HepG2 (cell line): ENCODE results near the gene RTEL1. TPM values are rescaled to one million over a fixed set of nuclear protein-coding genes. Genes with fewer than 3 reads are reported as not detected.

Experiments
- BHLHE40 ChIP-seq: IDR thresholded peaks from 2 replicates; pipeline ENCODE4 v1.6.1; 2011; ENCODE audit warnings: low read length, improper control_type of control experiment
- FOXK2 ChIP-seq: fragments of 450-650 bp; IDR thresholded peaks from 2 replicates; pipeline ENCODE4 v1.6.1; 2016
- HIVEP1 ChIP-seq: sonication (generic); formaldehyde crosslinking; IDR thresholded peaks from 2 replicates; pipeline ENCODE4 v1.4.0; 2020; ENCODE audit warnings: mild to moderate bottlenecking, missing genetic modification reagents
- HMG20B ChIP-seq: conservative IDR thresholded peaks from 2 replicates; pipeline ENCODE4 v1.6.1; 2016; ENCODE audit warnings: missing genetic modification reagents, missing compliant biosample characterization
- KDM1A ChIP-seq: IDR thresholded peaks from 2 replicates; pipeline ENCODE4 v1.6.1; 2016; ENCODE audit warnings: missing compliant biosample characterization
- KDM2A ChIP-seq: sonication (generic); formaldehyde crosslinking; IDR thresholded peaks from 2 replicates; pipeline ENCODE4 v1.4.0; 2020; ENCODE audit warnings: low read depth, missing genetic modification reagents, borderline replicate concordance
- KLF9 ChIP-seq: IDR thresholded peaks from 2 replicates; pipeline ENCODE4 v1.6.1; 2016; ENCODE audit warnings: low read depth
- NKX3-1 ChIP-seq: sonication (generic); formaldehyde crosslinking; IDR thresholded peaks from 2 replicates; pipeline ENCODE4 v1.5.0; 2020; ENCODE audit warnings: missing genetic modification reagents
- SKIL ChIP-seq: sonication (generic); formaldehyde crosslinking; IDR thresholded peaks from 2 replicates; pipeline ENCODE4 v1.8.0; 2022; ENCODE audit warnings: missing genetic modification reagents, mild to moderate bottlenecking, moderate library complexity, borderline replicate concordance
- SNAI1 ChIP-seq: sonication (generic); formaldehyde crosslinking; IDR thresholded peaks from 2 replicates; pipeline ENCODE4 v1.5.0; 2020; ENCODE audit warnings: mild to moderate bottlenecking, missing genetic modification reagents, borderline replicate concordance
- YEATS4 ChIP-seq: sonication (generic); formaldehyde crosslinking; IDR thresholded peaks from 2 replicates; pipeline ENCODE4 v1.4.0; 2020; ENCODE audit warnings: missing genetic modification reagents, borderline replicate concordance
- ZBTB46 ChIP-seq: sonication (generic); formaldehyde crosslinking; IDR thresholded peaks from 2 replicates; pipeline ENCODE4 v1.4.0; 2020; ENCODE audit warnings: mild to moderate bottlenecking, missing genetic modification reagents, borderline replicate concordance
- ZFP82 ChIP-seq: sonication (generic); formaldehyde crosslinking; IDR thresholded peaks from 2 replicates; pipeline ENCODE4 v1.5.1; 2020; ENCODE audit warnings: mild to moderate bottlenecking, missing genetic modification reagents, borderline replicate concordance
- ZHX1 ChIP-seq: sonication (generic); formaldehyde crosslinking; IDR thresholded peaks from 2 replicates; pipeline ENCODE4 v1.8.1; 2022; ENCODE audit warnings: low read depth, mild to moderate bottlenecking, missing genetic modification reagents
- ZNF20 ChIP-seq: sonication (generic); formaldehyde crosslinking; IDR thresholded peaks from 2 replicates; pipeline ENCODE4 v1.4.0; 2020; ENCODE audit warnings: mild to moderate bottlenecking, moderate library complexity, missing genetic modification reagents
- ZNF432 ChIP-seq: sonication (generic); formaldehyde crosslinking; IDR thresholded peaks from 2 replicates; pipeline ENCODE4 v1.5.0; 2020; ENCODE audit warnings: missing genetic modification reagents, mild to moderate bottlenecking, borderline replicate concordance
- ZNF782 ChIP-seq: sonication (generic); formaldehyde crosslinking; IDR thresholded peaks from 2 replicates; pipeline ENCODE4 v1.4.0; 2020; ENCODE audit warnings: missing genetic modification reagents, mild to moderate bottlenecking, borderline replicate concordance
- ZNF841 ChIP-seq: sonication (generic); formaldehyde crosslinking; IDR thresholded peaks from 2 replicates; pipeline ENCODE4 v1.8.1; 2023; ENCODE audit warnings: missing genetic modification reagents, borderline replicate concordance
- polyA plus RNA-seq, 8 experiments: library from polyadenylated mRNA; depleted of rRNA in 3 of 8; stranded (reverse) in 7 of 8; unstranded in 1 of 8; fragments of >200 nt; fragmentation: Illumina TruSeq in 4 of 8; extraction: Trizol in 4 of 8; gene quantifications; 2 replicates each; pipeline versions ENCODE4 v1.2.1 to v1.2.3, GENCODE V29; 2011 to 2016; ENCODE audit warnings: low read depth in 4 of 8, missing spikeins in 1 of 8, mixed read lengths in 1 of 8; ENCODE audit not compliant: insufficient read depth in 1 of 8
- total RNA-seq, 5 experiments: library from RNA; depleted of rRNA; stranded (reverse); fragments of >200 nt; fragmentation: Illumina TruSeq; extraction: Trizol; gene quantifications; 2 replicates each; pipeline ENCODE4 v1.2.3, GENCODE V29; 2016; ENCODE audit warnings: low read depth in 1 of 5
- TF ChIP-seq, protein P1 (sequence below): sonication (generic); formaldehyde crosslinking; IDR thresholded peaks from 2 replicates; pipeline ENCODE4 v1.9.0; 2021; ENCODE audit warnings: missing genetic modification reagents, mild to moderate bottlenecking, borderline replicate concordance

Gene RTEL1
- total and polyA plus RNA-seq, 2 of the 13 experiments (the other 11 are each of a cell fraction or from before 2014, with no cell fraction given), result 21.8 to 36.4 TPM

DNA sequence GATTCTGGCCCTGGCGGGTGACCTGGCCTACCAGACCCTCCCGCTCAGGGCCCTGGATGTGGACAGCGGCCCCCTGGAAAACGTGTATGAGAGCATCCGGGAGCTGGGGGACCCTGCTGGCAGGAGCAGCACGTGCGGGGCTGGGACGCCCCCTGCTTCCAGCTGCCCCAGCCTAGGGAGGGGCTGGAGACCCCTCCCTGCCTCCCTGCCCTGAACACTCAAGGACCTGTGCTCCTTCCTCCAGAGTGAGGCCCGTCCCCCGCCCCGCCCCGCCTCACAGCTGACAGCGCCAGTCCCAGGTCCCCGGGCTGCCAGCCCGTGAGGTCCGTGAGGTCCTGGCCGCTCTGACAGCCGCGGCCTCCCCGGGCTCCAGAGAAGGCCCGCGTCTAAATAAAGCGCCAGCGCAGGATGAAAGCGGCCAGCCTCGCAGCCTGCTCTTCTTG, 80.6 kb downstream of the RTEL1 start (continued):
- TF ChIP-seq, protein P1, sequence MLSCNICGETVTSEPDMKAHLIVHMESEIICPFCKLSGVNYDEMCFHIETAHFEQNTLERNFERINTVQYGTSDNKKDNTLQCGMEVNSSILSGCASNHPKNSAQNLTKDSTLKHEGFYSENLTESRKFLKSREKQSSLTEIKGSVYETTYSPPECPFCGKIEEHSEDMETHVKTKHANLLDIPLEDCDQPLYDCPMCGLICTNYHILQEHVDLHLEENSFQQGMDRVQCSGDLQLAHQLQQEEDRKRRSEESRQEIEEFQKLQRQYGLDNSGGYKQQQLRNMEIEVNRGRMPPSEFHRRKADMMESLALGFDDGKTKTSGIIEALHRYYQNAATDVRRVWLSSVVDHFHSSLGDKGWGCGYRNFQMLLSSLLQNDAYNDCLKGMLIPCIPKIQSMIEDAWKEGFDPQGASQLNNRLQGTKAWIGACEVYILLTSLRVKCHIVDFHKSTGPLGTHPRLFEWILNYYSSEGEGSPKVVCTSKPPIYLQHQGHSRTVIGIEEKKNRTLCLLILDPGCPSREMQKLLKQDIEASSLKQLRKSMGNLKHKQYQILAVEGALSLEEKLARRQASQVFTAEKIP (CRISPR knock-in tag), result no peak
- TF ChIP-seq ZNF432 (CRISPR knock-in tag) (no peak), ZNF841 (CRISPR knock-in tag) (no peak), ZFP82 (CRISPR knock-in tag) (no peak), ZHX1 (CRISPR knock-in tag) (0 out of 2 replicates have a peak, but pooled peaks have one; percentile 9), HIVEP1 (no peak), HMG20B (CRISPR knock-in tag) (no peak; the same call in 1 of the 2 replicates), NKX3-1 (CRISPR knock-in tag) (no peak), FOXK2 (no peak), ZNF782 (no peak), KDM1A (CRISPR knock-in tag) (no peak), ZNF20 (CRISPR knock-in tag) (peak; percentile 70), YEATS4 (CRISPR knock-in tag) (no peak), BHLHE40 (peak; percentile 70), KDM2A (CRISPR knock-in tag) (no peak), SKIL (CRISPR knock-in tag) (no peak), SNAI1 (CRISPR knock-in tag) (peak; percentile 88; the same call in 1 of the 2 replicates), KLF9 (no peak), ZBTB46 (no peak)
